ENCODE results near the gene CTNNBL1. TPM values are rescaled to one million over a fixed set of nuclear protein-coding genes. Genes with fewer than 3 reads are reported as not detected.

CTNNBL1 gene
- total and polyA plus RNA-seq, 2 donors (not counting 3 experiments of a cell fraction or from before 2014, with no cell fraction given) = 20.8 to 60.2 TPM

- FAIRE-seq (no peak), DNase-seq (ENCODE audit: low read depth, low spot score) (no peak)
- dilution Hi-C loops (cut with MboI; ENCODE audit: extremely low pct_ligation_motif_present, low sequenced_read_pairs) (no loop called here), intact Hi-C loops (cut with micrococcal nuclease) (no loop called here)
- Histone ChIP-seq H3K27me3 (ENCODE audit: control insufficient read depth in 2 of 2, insufficient read depth in 2 of 2, low read length in 2 of 2) (no peaks in the 10 kb centered on the region), H3K4me3 (replicated peaks in 1 of 3; ENCODE audit: insufficient read depth in 1 of 3, low read depth in 1 of 3, low read length in 3 of 3) (no peak overlapping the region), H3K4me2 (ENCODE audit: insufficient read depth, low read length) (no peak overlapping the region), H3K4me1 (ENCODE audit: control insufficient read depth, extremely low read depth, insufficient read depth, low read length) (no peaks in the 10 kb centered on the region), H3K27ac (ENCODE audit: insufficient read depth, low read depth, low read length) (no peak overlapping the region), H3K36me3 (ENCODE audit: control insufficient read depth in 2 of 2, extremely low read depth in 1 of 2, insufficient read depth in 2 of 2, low read length in 2 of 2) (no peaks in the 10 kb centered on the region), H3K9me1 (replicated peaks; ENCODE audit: control insufficient read depth, extremely low read depth, insufficient read depth, low read length) (no peaks in the 10 kb centered on the region), H3K79me2 (ENCODE audit: control insufficient read depth, insufficient read depth, low read length) (no peaks in the 10 kb centered on the region), H4K20me1 (replicated peaks; ENCODE audit: control insufficient read depth, extremely low read depth, insufficient read depth, low read length) (no peaks in the 10 kb centered on the region), H2AFZ (ENCODE audit: low read depth, low read length) (no peak overlapping the region), H3K9me3 (replicated peaks; ENCODE audit: control insufficient read depth, insufficient read depth, low read length) (no peaks in the 10 kb centered on the region), H3K9ac (replicated peaks; ENCODE audit: extremely low read depth, insufficient read depth, low read length) (no peak overlapping the region)
- ChIA-PET CTCF (no interaction called here), POLR2A (no interaction called here)
- TF ChIP-seq POLR2A (IDR thresholded peaks at IDR 0.05; ENCODE audit: low read depth, low read length) (no peak), MAX (IDR thresholded peaks at IDR 0.05; ENCODE audit: insufficient read depth, insufficient read length) (no peak), MYC (IDR thresholded peaks at IDR 0.05; ENCODE audit: low read depth, low read length) (no peak), FOS (IDR thresholded peaks at IDR 0.05; ENCODE audit: borderline replicate concordance, insufficient read depth, low read length) (no peak), EZH2 (IDR thresholded peaks at IDR 0.05; ENCODE audit: borderline replicate concordance, low read depth, low read length, severe bottlenecking) (no peak), JUN (IDR thresholded peaks at IDR 0.05; ENCODE audit: borderline replicate concordance, insufficient read depth, insufficient read length, low read depth) (no peak), POLR2AphosphoS5 (IDR thresholded peaks at IDR 0.05; ENCODE audit: insufficient read depth, low read depth, low read length) (no peak), GATA2 (IDR thresholded peaks at IDR 0.05; ENCODE audit: insufficient read depth, insufficient read length, low read depth, low read length) (no peak)
- no TSS peak for BruUV-seq (replicated peaks)
Observed at GRCh38 chr20:37885042-37885441, 191.2 kb downstream of the CTNNBL1 start.
